ENCODE results near the gene CDK5R2. TPM values are rescaled to one million over a fixed set of nuclear protein-coding genes. Genes with fewer than 3 reads are reported as not detected.
A peak's percentile ranks its signal among the peaks of the same experiment; 100 is the strongest.

Gene CDK5R2
- total RNA-seq, 1 donor, result not detected

GRCh38 chr2:219002395-219003266 lies 43.2 kb downstream of the CDK5R2 start:
- H3K79me2 ChIP-seq (ENCODE audit: insufficient read depth, low read length), result no peaks in the 10 kb centered on the region
- H3K4me2 ChIP-seq (ENCODE audit: insufficient read depth, low read length), result no peak overlapping the region
- H3K4me3 ChIP-seq (ENCODE audit: insufficient read depth, low read length), result no peak overlapping the region

GRCh38 chr2:219003267-219003634 lies 43.8 kb downstream of the CDK5R2 start:
- DNase-seq (ENCODE audit: insufficient read length, low spot score, missing footprints), result peak; percentile 92
- Histone ChIP-seq H3K27me3 (ENCODE audit: insufficient read depth, low read length) (peaks cover 65% of the 10 kb centered on the region), H4K20me1 (ENCODE audit: insufficient read depth, low read length) (no peaks in the 10 kb centered on the region), H3K9me3 (ENCODE audit: low read depth, low read length) (no peaks in the 10 kb centered on the region), H3K4me3 (ENCODE audit: insufficient read depth, low read length) (no peak overlapping the region), H3K4me2 (ENCODE audit: insufficient read depth, low read length) (no peak overlapping the region), H3K36me3 (ENCODE audit: insufficient read depth, low read length) (no peaks in the 10 kb centered on the region), H2AFZ (ENCODE audit: low read length) (no peak overlapping the region), H3K27ac (ENCODE audit: low read depth, low read length) (no peak overlapping the region), H3K4me1 (ENCODE audit: insufficient read depth, low read length) (no peaks in the 10 kb centered on the region), H3K79me2 (ENCODE audit: insufficient read depth, low read length) (no peaks in the 10 kb centered on the region)
- no peak for TF ChIP-seq CTCF (IDR thresholded peaks at IDR 0.05; ENCODE audit: extremely low read depth, low read depth, low read length)

More at GRCh38 chr2:219002395-219003266, 43.2 kb downstream of the CDK5R2 start:
- peak; percentile 91 for DNase-seq (ENCODE audit: insufficient read length, low spot score, missing footprints)
- Histone ChIP-seq H3K36me3 (ENCODE audit: insufficient read depth, low read length) (no peaks in the 10 kb centered on the region), H4K20me1 (ENCODE audit: insufficient read depth, low read length) (no peaks in the 10 kb centered on the region), H3K9me3 (ENCODE audit: low read depth, low read length) (no peaks in the 10 kb centered on the region), H3K27me3 (ENCODE audit: insufficient read depth, low read length) (peaks cover 65% of the 10 kb centered on the region), H3K4me1 (ENCODE audit: insufficient read depth, low read length) (no peaks in the 10 kb centered on the region), H2AFZ (ENCODE audit: low read length) (no peak overlapping the region), H3K27ac (ENCODE audit: low read depth, low read length) (no peak overlapping the region)
- TF ChIP-seq CTCF (IDR thresholded peaks at IDR 0.05; ENCODE audit: extremely low read depth, low read depth, low read length), result peak; percentile 24

GRCh38 chr2:219003979-219004378 lies 44.5 kb downstream of the CDK5R2 start:
- Histone ChIP-seq H3K79me2 (ENCODE audit: insufficient read depth, low read length) (no peaks in the 10 kb centered on the region), H3K27me3 (ENCODE audit: insufficient read depth, low read length) (peaks cover 66% of the 10 kb centered on the region)

More at GRCh38 chr2:219003979-219004378, 44.5 kb downstream of the CDK5R2 start:
- no peak overlapping the region for H3K27ac ChIP-seq (ENCODE audit: low read depth, low read length)
- TF ChIP-seq CTCF (IDR thresholded peaks at IDR 0.05; ENCODE audit: extremely low read depth, low read depth, low read length), result no peak
- H3K36me3 ChIP-seq (ENCODE audit: insufficient read depth, low read length), result no peaks in the 10 kb centered on the region
- no peak overlapping the region for H3K4me3 ChIP-seq (ENCODE audit: insufficient read depth, low read length)
- no peak overlapping the region for H2AFZ ChIP-seq (ENCODE audit: low read length)
- H3K4me1 ChIP-seq (ENCODE audit: insufficient read depth, low read length), result no peaks in the 10 kb centered on the region
- DNase-seq (ENCODE audit: insufficient read length, low spot score, missing footprints), result peak; percentile 56
- H3K9me3 ChIP-seq (ENCODE audit: low read depth, low read length), result no peaks in the 10 kb centered on the region
- no peak overlapping the region for H3K4me2 ChIP-seq (ENCODE audit: insufficient read depth, low read length)
- H4K20me1 ChIP-seq (ENCODE audit: insufficient read depth, low read length), result no peaks in the 10 kb centered on the region

Data from osteoblast (primary cell).